DND-41 (cell line): ENCODE results near the gene TXNDC17.

Experiments
- ATAC-seq: fragments of 200-7000 bp; cut with Tn5 transposase; 3 replicates; pipeline ENCODE4 v1.9.1; 2021; ENCODE audit warnings: low read depth; ENCODE audit not compliant: insufficient read depth
- DNase-seq: peaks from one replicate; pipeline ENCODE4 v3.0.0-alpha.2; 2020
- H2AFZ ChIP-seq: 2 replicates; pipeline ENCODE4 v1.6.0; 2012; ENCODE audit warnings: low read depth, low read length
- H3K27ac ChIP-seq: 2 replicates; pipeline ENCODE4 v1.5.1; 2012; ENCODE audit warnings: low read length, inconsistent platforms
- H3K27me3 ChIP-seq: fragments of 200-600 bp; sonication (generic); 2 replicates; pipeline ENCODE4 v1.6.0; 2012; ENCODE audit warnings: low read length, mild to moderate bottlenecking, inconsistent platforms; ENCODE audit not compliant: insufficient read depth, poor library complexity
- H3K36me3 ChIP-seq: 2 replicates; pipeline ENCODE4 v1.5.1; 2012; ENCODE audit warnings: low read length, inconsistent platforms; ENCODE audit not compliant: insufficient read depth
- H3K4me1 ChIP-seq: 2 replicates; pipeline ENCODE4 v1.5.1; 2012; ENCODE audit warnings: mild to moderate bottlenecking, low read length; ENCODE audit not compliant: insufficient read depth
- H3K4me2 ChIP-seq: 2 replicates; pipeline ENCODE4 v1.6.0; 2012; ENCODE audit warnings: mild to moderate bottlenecking, moderate library complexity, low read length, inconsistent platforms; ENCODE audit not compliant: insufficient read depth
- H3K4me3 ChIP-seq, 2 experiments: fragments of 200-600 bp in 1 of 2; shearing (Covaris generic) in 1 of 2; 2 replicates each; pipeline ENCODE4 v1.5.1; 2012 to 2016; ENCODE audit warnings: inconsistent platforms in 2 of 2, low read length in 2 of 2, mild to moderate bottlenecking in 2 of 2, low read depth in 1 of 2, moderate library complexity in 1 of 2
- H3K79me2 ChIP-seq: 2 replicates; pipeline ENCODE4 v1.6.0; 2012; ENCODE audit warnings: low read length, inconsistent platforms; ENCODE audit not compliant: insufficient read depth
- H3K9ac ChIP-seq: 2 replicates; pipeline ENCODE4 v1.6.0; 2012; ENCODE audit warnings: low read depth, mild to moderate bottlenecking, inconsistent platforms, low read length, moderate library complexity
- H3K9me3 ChIP-seq: 2 replicates; pipeline ENCODE4 v1.5.1; 2012; ENCODE audit warnings: low read length, moderate library complexity, mild to moderate bottlenecking, inconsistent platforms; ENCODE audit not compliant: insufficient read depth, severe bottlenecking
- H4K20me1 ChIP-seq: 2 replicates; pipeline ENCODE4 v1.6.0; 2012; ENCODE audit warnings: low read length; ENCODE audit not compliant: insufficient read depth
- CTCF ChIP-seq: IDR thresholded peaks from 2 replicates; pipeline ENCODE4 v1.5.1; 2012; ENCODE audit warnings: borderline replicate concordance, low read length, moderate library complexity, mild to moderate bottlenecking; ENCODE audit not compliant: poor library complexity, severe bottlenecking; ENCODE audit errors: extremely low read depth
- EZH2 ChIP-seq: IDR thresholded peaks from 3 replicates; pipeline ENCODE4 v1.6.1; 2012; ENCODE audit warnings: borderline replicate concordance, low read depth, mild to moderate bottlenecking, moderate library complexity, low read length, inconsistent platforms; ENCODE audit not compliant: severe bottlenecking

Gene TXNDC17

GRCh38 chr17:6684460-6684783 is 43.6 kb downstream of the TXNDC17 start:
- Histone ChIP-seq H4K20me1 (peaks cover 6% of the 10 kb centered on the region; the same call in 1 of the 2 replicates), H3K36me3 (no peaks in the 10 kb centered on the region), H3K4me1 (no peaks in the 10 kb centered on the region), H2AFZ (no peak overlapping the region), H3K9me3 (no peaks in the 10 kb centered on the region), H3K4me2 (no peak overlapping the region), H3K4me3 (no peak overlapping the region), H3K9ac (no peak overlapping the region), H3K79me2 (no peaks in the 10 kb centered on the region), H3K27me3 (peaks cover 27% of the 10 kb centered on the region), H3K27ac (no peak overlapping the region)
- no peak for ATAC-seq
- DNase-seq = no peak
- TF ChIP-seq EZH2 (no peak), CTCF (no peak)

GRCh38 chr17:6684881-6685767 is 44.3 kb downstream of the TXNDC17 start:
- Histone ChIP-seq H3K79me2 (no peaks in the 10 kb centered on the region), H3K27ac (no peak overlapping the region), H3K4me1 (no peaks in the 10 kb centered on the region), H3K4me3 (no peak overlapping the region), H2AFZ (no peak overlapping the region), H3K36me3 (no peaks in the 10 kb centered on the region), H3K9ac (no peak overlapping the region), H3K4me2 (no peak overlapping the region), H4K20me1 (peaks cover 6% of the 10 kb centered on the region; the same call in 1 of the 2 replicates), H3K27me3 (peaks cover 25% of the 10 kb centered on the region), H3K9me3 (no peaks in the 10 kb centered on the region)
- TF ChIP-seq EZH2 = no peak
- TF ChIP-seq CTCF = no peak
- DNase-seq (no peak), ATAC-seq (no peak)

- Histone ChIP-seq H3K9me3 (no peaks in the 10 kb centered on the region), H3K4me3 (no peak overlapping the region), H3K4me2 (no peak overlapping the region), H3K9ac (no peak overlapping the region), H3K4me1 (no peaks in the 10 kb centered on the region), H3K36me3 (no peaks in the 10 kb centered on the region), H3K27ac (no peak overlapping the region), H4K20me1 (peaks cover 6% of the 10 kb centered on the region; the same call in 1 of the 2 replicates), H3K27me3 (peaks cover 25% of the 10 kb centered on the region), H3K79me2 (no peaks in the 10 kb centered on the region), H2AFZ (no peak overlapping the region)
- ATAC-seq (no peak), DNase-seq (no peak)
- TF ChIP-seq CTCF (no peak), EZH2 (no peak)
These were observed 45.2 kb downstream of the TXNDC17 start for GRCh38 chr17:6686026-6686425.
